Measurements from ENCODE around the gene LCMT1. TPM values are rescaled to one million over a fixed set of nuclear protein-coding genes. Genes with fewer than 3 reads are reported as not detected.
A peak's percentile ranks its signal among the peaks of the same experiment; 100 is the strongest.
"Not testable (repeated sequence)": the region's sequence is repeated elsewhere in the genome, so short reads cannot be mapped to it uniquely, and the experiment has no call there.

LCMT1 gene
- 41.5 TPM for polyA plus RNA-seq (2013, experiment 1 of 2; ENCODE audit: insufficient read length)
- polyA plus RNA-seq (2013, experiment 2 of 2; ENCODE audit: insufficient read length): 38.3 TPM

- peak; percentile 99 for DNase-seq
Measured at GRCh38 chr16:25111403-25112166, at the start of gene LCMT1. Gene LCMT1 (plus strand): TSS chr16:25111742. CDS start chr16:25111884, 142 bp downstream.

- DNase-seq: no peak
Measured at GRCh38 chr16:25063102-25063501, 48.4 kb upstream of the LCMT1 start.

GRCh38 chr16:25063865-25064264 lies 47.7 kb upstream of the LCMT1 start:
- peak; percentile 58 for DNase-seq

- not testable (repeated sequence) for DNase-seq
Measured at GRCh38 chr16:25064281-25064680, 47.3 kb upstream of the LCMT1 start.

GRCh38 chr16:25064937-25065336 lies 46.6 kb upstream of the LCMT1 start:
- DNase-seq: peak; percentile 48

- no peak for DNase-seq
Measured at GRCh38 chr16:25065899-25066298, 45.6 kb upstream of the LCMT1 start.

GRCh38 chr16:25066426-25066746 lies 45.2 kb upstream of the LCMT1 start:
- no peak for DNase-seq

- DNase-seq: peak; percentile 79
Measured at GRCh38 chr16:25066747-25067631, 44.6 kb upstream of the LCMT1 start.

GRCh38 chr16:25073854-25074253 lies 37.7 kb upstream of the LCMT1 start:
- no peak for DNase-seq

GRCh38 chr16:25078386-25078978 lies 33.1 kb upstream of the LCMT1 start:
- no peak for DNase-seq

GRCh38 chr16:25079637-25080378 lies 31.7 kb upstream of the LCMT1 start:
- no peak for DNase-seq

GRCh38 chr16:25080420-25081131 lies 31.0 kb upstream of the LCMT1 start:
- DNase-seq: no peak

GRCh38 chr16:25081702-25082101 lies 29.8 kb upstream of the LCMT1 start:
- no peak for DNase-seq

- no peak for DNase-seq
Measured at GRCh38 chr16:25083065-25083464, 28.5 kb upstream of the LCMT1 start.

GRCh38 chr16:25083701-25084100 lies 27.8 kb upstream of the LCMT1 start:
- no peak for DNase-seq

- no peak for DNase-seq
Measured at GRCh38 chr16:25084797-25085196, 26.7 kb upstream of the LCMT1 start.

- DNase-seq: peak; percentile 65
Measured at GRCh38 chr16:25087761-25088160, 23.8 kb upstream of the LCMT1 start.

GRCh38 chr16:25089351-25089750 lies 22.2 kb upstream of the LCMT1 start:
- no peak for DNase-seq

GRCh38 chr16:25092441-25092840 lies 19.1 kb upstream of the LCMT1 start:
- DNase-seq: no peak

GRCh38 chr16:25093208-25094061 lies 18.1 kb upstream of the LCMT1 start:
- no peak for DNase-seq

- DNase-seq: no peak
Measured at GRCh38 chr16:25094596-25094995, 16.9 kb upstream of the LCMT1 start.
